Measurements from ENCODE around the gene PNPO. TPM values are rescaled to one million over a fixed set of nuclear protein-coding genes. Genes with fewer than 3 reads are reported as not detected.

Gene PNPO
- total RNA-seq, 1 experiment from 2014 or later, result 28.4 TPM

DNA sequence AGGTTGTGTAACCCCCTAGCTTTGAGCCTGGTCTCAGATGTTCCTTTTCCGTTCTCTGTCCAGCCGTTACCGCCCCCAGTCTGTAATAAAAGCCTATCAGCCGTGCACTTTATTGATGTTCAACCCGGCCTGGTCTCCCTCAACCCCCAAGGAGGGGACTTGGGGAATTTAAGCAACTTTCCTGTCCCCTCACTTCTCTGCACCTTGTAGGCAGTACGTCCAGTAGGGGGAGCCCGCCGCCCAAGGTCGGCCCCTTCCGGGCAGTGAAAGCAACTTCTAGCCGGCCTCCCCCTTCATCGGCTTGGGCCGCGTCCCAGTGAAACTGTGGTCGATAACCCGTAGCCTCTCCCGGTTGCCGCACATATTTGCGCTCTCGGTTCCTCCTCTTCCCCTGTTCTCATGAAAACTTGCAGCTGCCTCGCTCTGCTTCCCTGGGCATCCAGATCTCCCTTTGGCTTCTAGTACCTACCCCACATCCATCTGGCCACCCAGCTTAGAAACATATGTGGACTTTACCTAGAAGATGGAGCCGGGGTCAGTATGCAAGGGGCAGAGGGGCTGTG is 7.9 kb downstream of the PNPO start:
- peak; percentile 93 for DNase-seq (ENCODE audit: low spot score)

DNA sequence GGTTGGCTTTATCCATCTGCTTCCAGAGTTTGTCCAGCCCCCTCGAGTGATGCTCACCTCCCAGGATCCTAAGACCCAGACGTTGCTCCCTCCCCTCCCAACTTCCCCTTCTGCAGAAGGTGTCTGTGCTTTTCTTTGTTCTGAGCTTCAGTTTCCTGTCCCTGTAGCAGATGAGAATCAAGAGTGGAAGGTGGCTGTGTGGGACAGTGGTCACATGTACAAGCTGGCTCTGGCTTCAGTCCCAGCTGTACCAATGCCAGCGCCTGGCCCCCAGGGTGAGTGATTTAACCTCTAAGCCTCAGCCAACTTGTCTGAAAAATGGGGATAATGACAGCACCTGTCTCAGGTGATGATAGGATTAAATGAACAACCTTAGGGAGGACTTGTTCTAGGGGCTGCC is 8.6 kb downstream of the PNPO start:
- peak; percentile 34 for DNase-seq (ENCODE audit: low spot score)

DNA sequence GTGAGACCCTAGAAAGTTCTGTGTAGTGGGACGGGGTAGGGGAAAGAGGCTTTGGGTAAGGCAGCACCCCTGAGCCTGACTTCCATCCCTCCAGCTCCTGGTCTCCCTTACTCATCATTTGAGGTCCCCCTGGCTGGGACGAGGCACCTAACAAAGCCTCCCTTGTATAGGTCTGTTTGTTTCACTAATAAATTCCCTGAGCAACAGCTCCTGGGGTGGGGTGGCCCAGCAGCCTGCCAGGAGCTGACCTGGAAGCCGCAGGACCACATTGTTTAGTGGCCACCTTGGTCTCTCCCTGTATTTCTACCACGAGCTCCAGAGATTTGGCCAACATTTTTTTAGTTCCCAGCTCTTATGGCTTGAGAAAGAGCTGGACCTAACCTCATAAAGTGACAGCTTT is 9.1 kb downstream of the PNPO start:
- DNase-seq (ENCODE audit: low spot score), result peak; percentile 71

DNA sequence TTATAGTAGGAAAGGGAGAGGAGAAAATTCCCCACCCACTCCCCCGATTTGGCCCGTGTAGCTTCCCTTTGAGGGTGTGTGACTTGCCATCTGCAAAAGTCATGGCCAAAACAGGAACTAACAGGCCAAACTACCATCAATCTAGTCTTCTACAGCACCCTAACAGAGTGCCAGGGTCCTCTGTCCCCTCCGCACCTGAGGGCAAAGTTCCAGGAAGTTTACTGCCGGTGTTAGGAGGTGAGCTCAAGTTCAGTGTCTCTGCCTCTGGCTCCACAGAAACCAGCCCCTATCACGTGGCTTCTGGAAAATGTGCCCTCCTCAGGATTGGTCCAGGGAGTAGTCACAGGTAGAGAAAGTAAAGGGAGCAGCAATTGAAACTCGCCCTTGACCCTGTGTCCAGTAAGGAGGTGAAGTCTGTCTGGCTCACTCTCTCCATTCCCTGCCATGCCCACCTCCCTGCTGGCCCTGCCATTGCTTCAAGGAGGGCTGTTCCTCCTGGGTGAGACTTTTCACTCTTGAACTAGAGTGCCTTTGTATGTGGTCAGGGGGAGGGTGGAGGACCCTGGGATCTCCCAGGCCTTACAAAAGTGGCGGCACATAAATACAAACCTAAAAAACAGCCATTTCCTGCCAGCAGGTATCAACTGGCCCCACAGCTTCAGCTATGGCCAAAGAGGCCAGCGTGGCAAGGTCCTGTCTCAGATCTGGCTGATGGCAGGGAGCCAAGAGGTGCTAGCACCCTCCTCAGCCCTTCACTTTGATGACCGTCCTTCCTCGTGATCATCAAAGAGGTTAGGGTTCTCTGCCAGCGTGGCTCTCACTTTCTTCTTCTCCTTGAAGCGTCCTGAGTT is 11.0 kb downstream of the PNPO start:
- peak; percentile 83 for DNase-seq (ENCODE audit: low spot score)

DNA sequence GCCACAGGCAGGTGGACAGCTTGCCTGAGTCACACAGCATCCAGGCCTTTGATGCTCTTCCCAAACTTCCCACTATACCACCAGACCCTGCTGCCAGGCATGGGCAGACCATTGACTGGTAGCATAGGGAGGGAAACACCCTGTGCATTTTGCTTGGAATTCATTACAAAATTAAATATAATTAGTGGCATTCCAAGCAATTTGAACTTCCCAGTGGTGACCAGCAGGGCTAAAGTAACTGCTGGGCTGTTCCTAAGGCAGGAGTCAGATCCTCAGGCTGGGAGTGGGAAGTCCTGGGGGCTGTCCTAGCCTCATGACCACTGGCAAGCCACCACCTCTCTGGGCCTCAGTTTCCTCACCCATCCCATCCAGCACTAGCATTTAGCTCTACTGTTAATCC is 12.5 kb downstream of the PNPO start:
- DNase-seq (ENCODE audit: low spot score), result no peak

DNA sequence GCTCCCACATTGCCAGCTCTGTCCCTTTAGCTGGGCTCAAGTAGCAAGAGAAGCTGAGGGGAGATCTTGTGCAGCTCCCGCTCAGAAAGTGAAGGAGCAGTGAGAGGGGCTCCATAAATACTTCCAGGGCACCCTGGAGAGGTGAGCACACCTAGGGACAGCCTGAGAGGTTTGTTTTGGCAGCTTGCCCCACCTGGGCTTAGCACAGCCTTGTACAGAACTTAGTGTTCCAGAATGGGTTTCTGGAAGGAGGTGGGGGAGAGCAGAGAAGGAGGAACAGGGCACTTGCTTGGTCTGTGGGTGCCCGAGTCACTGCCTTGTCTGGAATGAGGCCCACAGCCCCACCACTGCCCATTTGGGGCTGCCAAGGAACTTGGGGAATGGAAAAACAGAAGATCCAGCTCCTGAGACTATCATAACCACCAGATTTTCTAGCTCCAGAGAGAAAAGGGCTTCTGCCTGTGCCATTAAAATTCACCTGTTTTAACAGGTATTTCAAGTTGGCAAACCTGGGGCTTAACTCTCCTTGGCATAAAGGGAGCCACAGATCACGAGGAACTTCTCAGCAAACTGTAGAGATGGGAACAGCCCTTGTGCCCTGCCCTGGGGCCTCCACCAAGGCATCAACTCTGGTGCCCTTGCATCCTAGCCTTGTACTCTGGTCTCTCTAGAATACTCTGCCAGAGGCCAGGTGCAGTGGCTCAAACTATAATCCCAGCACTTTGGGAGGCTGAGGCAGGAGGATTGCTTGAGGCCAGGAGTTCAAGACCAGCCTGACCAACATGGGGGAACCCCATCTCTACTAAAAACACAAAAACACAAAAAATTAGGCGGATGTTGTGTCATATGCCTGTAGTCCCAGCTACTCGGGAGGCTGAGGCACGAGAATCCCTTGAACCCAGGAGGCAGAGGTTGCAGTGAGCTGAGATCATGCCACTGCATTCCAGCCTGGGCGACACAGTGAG is 14.4 kb downstream of the PNPO start:
- DNase-seq (ENCODE audit: low spot score), result peak; percentile 63

DNA sequence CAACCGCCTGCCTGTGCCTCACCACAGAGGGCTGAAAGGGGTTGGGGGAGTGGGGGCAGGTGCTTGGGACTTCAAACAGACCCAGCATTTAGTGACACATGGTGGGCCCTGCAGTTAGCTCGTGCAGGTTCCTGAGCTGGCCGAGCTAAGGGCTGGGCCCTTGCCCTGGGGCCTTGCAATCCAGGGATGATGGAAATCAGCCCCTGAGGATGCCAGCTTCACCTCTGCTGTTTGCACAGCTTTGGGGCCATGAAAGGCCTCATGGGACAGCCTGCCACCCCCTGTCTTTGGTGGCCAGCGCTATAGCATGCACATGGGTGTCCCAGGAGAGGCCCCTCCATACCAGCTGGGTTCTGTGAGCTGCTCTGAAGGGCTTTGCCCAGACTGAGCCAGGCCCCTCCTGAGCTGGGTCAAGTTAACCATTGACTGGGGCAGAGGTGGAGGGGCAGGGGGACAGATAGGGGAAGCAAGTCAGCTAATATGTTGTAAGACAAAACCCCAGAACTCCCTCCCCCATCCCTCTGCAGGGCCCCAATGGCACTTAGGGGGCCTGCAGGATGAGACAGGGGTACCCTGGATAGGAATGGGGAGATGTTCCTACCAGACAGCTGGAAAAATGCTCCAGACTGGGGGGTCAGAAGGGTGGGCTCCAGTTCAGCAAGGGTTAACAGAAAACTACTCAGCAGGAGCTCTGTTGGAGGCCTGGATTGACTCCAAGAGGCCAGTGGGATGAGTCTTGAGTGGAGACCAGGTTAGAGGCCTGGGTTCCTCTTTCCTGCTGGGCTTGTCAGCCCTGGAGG is 15.6 kb downstream of the PNPO start:
- DNase-seq (ENCODE audit: low spot score), result no peak

DNA sequence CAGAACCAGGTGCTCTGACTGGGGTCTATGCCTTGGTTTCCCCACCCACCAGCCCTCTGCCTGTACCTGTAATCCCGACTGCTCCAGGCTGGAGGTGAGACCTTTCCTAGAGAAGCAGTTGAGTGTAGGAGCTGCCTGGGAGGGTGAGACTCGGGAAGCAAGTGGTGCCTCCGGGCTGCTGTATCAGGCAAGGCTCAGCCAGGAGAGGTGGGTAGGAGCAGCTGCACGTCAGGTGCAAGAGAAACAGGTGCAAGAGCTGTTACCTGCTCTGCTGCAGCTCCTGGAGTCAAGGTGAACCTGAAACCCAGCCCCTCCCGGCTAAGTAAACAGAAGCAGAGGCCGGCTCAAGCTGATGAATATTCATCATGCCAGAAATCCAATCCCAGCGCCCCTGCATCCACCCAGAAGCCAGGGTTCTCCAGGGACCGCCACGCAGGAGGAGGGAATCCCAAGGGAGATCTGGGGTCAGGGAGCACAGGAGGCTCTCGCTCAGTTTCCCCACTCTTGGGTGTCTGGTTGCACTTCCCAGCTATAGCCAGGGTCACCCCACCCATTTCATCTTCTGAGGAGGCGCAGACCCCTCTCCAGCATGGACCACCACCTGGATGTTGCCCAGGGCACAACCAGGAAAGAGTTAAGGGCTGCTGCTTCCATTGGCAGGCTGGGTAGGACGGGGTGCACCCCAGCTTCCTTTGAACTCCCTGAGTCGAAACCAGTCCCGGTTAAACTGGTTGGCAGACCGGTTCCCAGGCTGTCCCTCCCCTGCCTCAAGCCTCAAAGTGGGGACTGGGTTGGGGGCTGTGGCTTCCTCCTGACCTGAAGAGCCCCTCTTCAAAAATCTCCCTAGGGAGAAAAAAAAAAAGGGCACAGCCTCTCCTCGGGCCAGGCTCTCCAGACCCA is 16.5 kb downstream of the PNPO start, which contains the start of gene PRR15L:
Gene PRR15L (minus strand): TSS at position 293 of the 900 bp plus-strand sequence. CDS start 4,649 bp downstream, outside the sequence.
- peak; percentile 86 for DNase-seq (ENCODE audit: low spot score)

DNA sequence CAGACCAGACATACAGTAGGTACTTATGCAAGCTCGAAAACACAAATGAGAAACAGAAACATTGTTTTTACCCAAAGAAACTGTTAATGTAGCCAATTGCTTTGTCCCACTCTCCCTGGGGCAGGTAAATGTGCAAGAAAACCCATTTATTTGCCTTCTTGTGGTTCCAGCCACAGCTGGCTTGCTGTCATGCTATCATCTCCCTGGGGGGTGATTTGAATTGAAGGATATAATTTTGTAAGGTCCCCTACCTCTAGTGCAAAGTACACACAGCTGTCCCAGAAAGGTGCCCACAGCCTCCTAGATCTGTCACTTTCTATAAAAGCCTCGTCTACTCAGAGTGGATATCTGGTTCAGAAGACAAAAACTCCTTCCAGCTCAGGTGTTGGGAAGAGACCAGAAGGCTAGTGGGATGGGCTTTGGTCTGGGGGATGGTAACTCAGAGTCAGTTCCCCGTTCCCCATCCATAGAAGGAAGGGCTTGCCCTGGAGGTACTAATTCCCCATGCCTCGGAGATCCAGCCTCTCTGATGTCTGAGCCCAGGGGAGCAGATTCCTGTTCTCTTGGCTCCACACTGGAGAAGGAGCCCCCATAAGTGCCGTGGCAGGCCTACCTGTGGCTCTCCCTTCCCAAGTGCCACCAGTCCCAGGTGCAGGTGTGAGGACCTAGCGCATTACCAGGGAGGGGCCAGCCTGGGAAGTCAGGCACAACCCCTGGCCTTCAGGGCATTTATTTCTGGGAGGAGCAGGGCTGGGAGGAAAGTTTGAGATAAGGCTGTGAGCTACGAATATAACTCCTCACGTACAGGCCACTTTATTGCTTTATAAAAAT is 18.7 kb downstream of the PNPO start:
- peak; percentile 84 for DNase-seq (ENCODE audit: low spot score)

DNA sequence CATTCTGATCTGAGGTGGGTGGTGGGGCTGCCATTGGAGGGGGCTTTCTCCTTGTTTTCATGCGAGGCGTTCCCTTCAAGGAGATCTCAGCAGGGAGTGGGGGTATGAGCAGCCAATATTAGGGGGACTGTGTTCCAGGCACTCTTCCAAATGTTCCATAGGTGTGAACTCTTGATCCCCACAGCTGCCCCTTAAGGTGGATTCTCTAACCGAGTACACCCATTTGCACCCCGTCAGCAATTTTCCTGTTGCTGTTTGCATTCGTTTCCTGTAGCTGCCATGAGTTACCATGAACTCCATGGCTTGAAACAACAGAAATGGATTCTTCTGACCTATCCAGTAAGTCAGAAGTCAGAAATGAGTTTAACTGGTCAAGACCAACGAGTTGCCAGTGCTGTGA is 20.0 kb downstream of the PNPO start:
- no peak for DNase-seq (ENCODE audit: low spot score)

DNA sequence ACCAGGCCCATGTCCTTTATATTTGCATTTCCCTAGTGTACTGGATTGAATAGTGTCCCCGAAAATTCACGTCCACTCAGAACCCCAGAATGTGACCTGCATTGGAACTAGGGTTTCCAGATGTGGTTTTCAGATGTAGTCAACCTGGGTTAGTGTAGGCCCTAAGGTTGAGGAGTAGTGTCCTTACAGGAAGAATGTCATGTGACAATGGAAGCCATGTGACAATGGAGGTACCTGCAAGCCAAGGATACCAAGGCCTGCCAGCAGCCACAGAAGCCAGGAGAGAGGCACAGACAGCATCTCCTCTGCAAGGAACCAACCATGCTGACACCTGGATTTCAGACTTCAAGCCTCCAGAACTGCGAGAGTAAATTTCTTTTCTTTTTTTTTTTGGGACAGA is 21.5 kb downstream of the PNPO start:
- no peak for DNase-seq (ENCODE audit: low spot score)

DNA sequence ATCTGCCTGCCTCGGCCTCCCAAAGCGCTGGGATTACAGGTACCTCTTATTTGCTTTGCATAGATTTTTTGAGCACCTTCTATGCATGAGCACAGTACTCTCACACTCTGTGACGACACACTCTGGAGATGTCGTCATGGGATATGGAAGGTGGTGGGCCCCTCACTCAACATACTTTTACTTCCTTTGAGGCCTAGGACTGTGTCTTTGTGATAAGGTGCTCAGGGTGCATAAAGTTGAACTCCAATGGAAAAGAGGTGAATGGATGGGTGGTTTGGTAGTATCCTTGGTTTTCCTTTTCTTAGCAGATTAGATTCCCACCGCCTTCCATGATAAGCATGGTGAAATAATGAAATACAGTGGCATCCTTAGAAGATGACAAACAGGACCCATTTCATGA is 23.5 kb downstream of the PNPO start:
- DNase-seq (ENCODE audit: low spot score), result no peak

DNA sequence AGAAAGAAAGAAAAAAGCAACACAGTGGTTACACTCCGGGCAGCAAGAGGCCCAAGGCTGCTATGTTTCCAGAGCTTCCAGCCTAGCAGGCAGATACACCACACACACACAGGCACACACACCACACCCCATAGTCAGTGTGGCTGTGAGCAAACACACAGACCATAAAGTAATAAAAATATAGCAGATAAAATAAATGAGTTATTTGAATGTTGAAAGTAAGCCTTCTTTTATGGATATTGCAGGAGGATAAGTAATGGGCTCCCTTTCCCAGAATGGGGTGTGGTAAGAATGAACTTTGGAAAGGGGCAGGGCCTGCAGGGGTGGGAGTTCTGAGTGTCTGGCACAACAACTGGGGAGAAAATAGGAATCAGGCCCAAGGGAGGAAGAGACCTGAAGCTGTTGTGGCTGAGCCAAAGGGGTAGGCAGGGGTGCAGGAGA is 24.7 kb downstream of the PNPO start:
- peak; percentile 76 for DNase-seq (ENCODE audit: low spot score)

DNA sequence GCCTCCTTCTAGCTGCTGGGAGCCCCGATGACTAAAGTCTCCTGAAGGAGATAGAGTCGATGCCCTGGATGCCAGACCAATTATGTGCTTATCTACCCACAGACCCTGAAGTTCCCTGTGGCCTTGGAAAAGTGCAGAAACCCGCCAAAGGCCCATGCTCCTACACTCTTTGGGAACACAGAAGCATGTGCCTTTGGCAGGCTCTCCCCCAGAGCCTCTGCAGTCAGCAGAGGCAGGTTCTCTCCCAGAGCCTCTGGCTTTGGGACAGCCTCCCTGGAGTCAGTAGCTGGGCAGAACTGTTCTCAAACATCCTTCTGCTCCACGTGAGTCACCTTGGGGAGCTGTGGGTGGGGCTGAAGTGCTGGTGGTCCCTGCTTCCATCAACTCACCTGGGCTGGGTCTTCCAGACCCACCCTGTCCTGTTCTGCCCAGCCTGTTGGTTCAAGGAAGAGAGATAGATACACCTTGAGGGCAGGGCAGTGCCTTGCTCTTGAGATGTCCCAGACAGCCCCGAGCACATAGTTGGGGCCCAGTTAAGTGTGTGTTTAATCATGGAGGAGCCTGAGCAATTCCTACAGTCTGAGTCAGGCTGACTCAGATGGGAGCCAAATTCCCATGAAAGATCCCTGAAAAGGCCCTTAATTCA is 26.4 kb downstream of the PNPO start:
- no peak for DNase-seq (ENCODE audit: low spot score)

DNA sequence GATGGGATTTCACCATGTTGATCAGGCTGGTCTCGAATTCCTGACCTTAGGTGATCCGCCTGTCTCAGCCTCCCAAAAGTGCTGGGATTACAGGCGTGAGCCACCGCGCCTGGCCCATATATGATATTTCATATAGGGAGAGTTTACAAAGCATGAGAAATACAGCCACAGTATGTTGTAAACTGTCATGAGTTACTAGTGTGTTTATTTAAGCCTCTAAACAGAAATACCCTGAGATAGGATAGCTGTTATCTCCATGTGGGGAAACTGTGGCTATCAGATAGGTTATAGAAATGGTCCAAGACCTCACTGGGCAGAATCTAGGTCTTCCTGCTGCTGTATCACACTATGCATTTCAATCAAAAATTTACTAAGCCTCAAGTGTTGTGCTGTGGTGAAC is 27.5 kb downstream of the PNPO start:
- DNase-seq (ENCODE audit: low spot score), result no peak

DNA sequence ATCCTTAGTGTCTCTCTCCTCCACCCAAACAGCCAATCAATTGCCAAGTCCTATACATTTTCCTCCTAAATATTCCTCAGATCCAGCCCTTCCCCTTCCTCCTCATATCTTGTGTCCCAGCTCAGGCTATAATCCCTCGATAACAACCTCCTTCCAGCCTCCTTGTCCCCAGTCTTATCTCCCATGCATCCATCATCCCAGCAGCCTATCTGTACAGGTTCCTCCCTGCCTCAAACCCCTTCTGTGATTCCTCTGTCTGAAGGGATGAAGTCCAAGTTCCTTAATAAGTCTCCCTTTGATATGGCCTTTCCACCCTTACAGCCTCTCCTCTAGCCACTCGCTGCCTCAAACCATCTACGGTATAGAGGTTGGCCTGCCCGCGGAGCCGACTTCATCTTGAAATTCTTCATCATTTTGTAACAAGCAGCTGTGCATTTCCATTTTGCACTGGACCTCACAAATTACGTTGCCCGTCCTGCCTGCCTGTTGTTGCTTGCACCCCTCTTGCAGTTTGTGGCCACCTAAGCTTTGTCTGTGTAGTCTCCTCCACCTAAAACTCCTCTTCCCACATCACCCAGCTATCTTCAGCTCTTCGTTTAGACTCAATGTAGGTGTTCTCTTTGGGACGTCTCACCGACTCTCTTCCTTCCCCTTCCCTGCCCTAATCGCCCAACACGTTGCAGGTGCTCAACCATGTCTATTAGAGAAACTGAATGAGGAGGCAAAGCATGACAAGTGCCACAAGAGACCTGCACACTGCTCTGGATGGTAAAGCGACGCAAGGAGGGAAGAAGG is 28.8 kb downstream of the PNPO start:
- no peak for DNase-seq (ENCODE audit: low spot score)

DNA sequence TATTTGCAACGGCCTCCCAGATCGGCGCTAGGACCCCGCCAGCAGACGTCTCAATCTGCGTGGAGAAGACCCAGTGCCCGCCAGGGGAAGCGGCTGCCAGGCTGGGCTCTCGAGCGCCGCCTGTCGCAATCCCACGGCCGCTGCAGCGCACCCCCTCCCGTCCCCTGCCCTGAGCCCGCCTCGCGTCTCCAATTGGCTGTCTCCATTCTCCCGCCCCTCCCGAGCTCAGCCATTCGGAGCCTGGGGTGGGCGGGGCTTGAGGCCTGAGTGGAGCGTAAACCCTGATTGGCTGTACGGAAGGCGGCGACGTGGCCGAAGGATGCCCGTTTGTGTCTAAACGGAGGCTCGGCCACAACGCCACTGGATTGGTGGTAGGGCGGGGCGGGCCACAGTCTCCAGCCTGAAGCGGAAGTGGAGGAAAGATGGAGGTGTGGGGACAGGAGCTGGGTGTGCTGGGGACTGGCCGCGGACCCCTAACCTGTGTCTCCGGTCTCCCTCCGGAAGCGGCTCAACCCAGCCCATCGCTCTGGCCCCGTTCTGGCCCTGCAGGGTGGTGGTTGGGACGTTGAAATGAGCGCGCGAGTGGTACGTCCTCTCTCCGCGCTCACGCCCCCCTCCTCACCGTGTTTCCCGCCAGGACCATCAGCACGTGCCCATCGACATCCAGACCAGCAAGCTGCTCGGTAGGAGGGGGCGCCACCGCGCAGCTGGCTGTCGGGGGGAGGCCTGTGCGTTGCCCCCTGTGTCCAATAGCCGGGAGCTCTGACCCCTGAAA is 29.5 kb downstream of the PNPO start, which contains the start of gene CDK5RAP3:
Gene CDK5RAP3 (plus strand): TSS at position 389 of the 775 bp plus-strand sequence. CDS start 34 bp downstream, at position 423.
- peak; percentile 100 for DNase-seq (ENCODE audit: low spot score)

Measured in HT-29 (cell line).